Activated CD8-positive, alpha-beta T cell treated with anti-CD3 and anti-CD28 coated beads for 36 hours (primary cell): ENCODE results near the gene CLDN2. TPM values are rescaled to one million over a fixed set of nuclear protein-coding genes. Genes with fewer than 3 reads are reported as not detected.

Experiments
- ATAC-seq: fragments of 200-7000 bp; cut with Tn5 transposase; one replicate; pipeline ENCODE4 v1.10.0; 2021; ENCODE audit warnings: mild to moderate bottlenecking, moderate library complexity
- CTCF ChIA-PET: fragments of 350-600 bp; sonication (Branson Sonifier 250); formaldehyde crosslinking; loops from one replicate; lab custom pipeline; 2021; ENCODE audit warnings: antibody characterized with exemption; lab: Charles Lee
- POLR2A ChIA-PET: fragments of 350-600 bp; sonication (Branson Sonifier 250); formaldehyde crosslinking; loops from one replicate; lab custom pipeline; 2021; ENCODE audit warnings: antibody characterized with exemption; lab: Charles Lee
- DNase-seq: peaks from one replicate; pipeline ENCODE4 v3.0.0-alpha.2; 2020
- H3K27ac Mint-ChIP-seq: one replicate; pipeline ENCODE4 v1.8.0; 2021; ENCODE audit warnings: mild to moderate bottlenecking, mixed read lengths
- H3K27me3 Mint-ChIP-seq: one replicate; pipeline ENCODE4 v1.8.0; 2021; ENCODE audit warnings: mixed read lengths
- H3K36me3 Mint-ChIP-seq: one replicate; pipeline ENCODE4 v1.8.0; 2021; ENCODE audit warnings: low read depth, mixed read lengths
- H3K4me1 Mint-ChIP-seq: one replicate; pipeline ENCODE4 v1.8.0; 2021; ENCODE audit warnings: low read depth, mixed read lengths
- H3K4me3 Mint-ChIP-seq: one replicate; pipeline ENCODE4 v1.8.0; 2021; ENCODE audit warnings: mild to moderate bottlenecking, moderate library complexity, mixed read lengths
- H3K9me3 Mint-ChIP-seq: one replicate; pipeline ENCODE4 v1.8.0; 2021; ENCODE audit warnings: mixed read lengths
- CTCF ChIP-seq: fragments of 200-600 bp; IDR thresholded peaks from one replicate; pipeline ENCODE4 v1.8.0; 2022; ENCODE audit warnings: antibody characterized with exemption, mild to moderate bottlenecking
- intact Hi-C: fragments of 100-400 bp; cut with micrococcal nuclease; formaldehyde crosslinking; loops from one replicate; pipeline ENCODE4 v1.10.0; 2022
- total RNA-seq, 2 experiments: library from RNA; stranded (reverse); gene quantifications; one replicate each; pipeline ENCODE4 v1.2.3, GENCODE V29; 2021

CLDN2 gene
- total RNA-seq, 2 experiments from 2014 or later = not detected

- no peak for DNase-seq
- Mint-ChIP-seq H3K27me3 (no peaks in the 10 kb centered on the region), H3K4me3 (no peak overlapping the region), H3K4me1 (no peaks in the 10 kb centered on the region), H3K36me3 (no peaks in the 10 kb centered on the region), H3K9me3 (no peaks in the 10 kb centered on the region), H3K27ac (no peak overlapping the region)
- no peak for ATAC-seq
- no peak for TF ChIP-seq CTCF
- intact Hi-C loops = no loop called here
- ChIA-PET POLR2A (no interaction called here), CTCF (interaction anchor here (4.3 kb wide), 1 partner anchor 8 kb away, joined by 22 read pairs; no protein-coding TSS in a partner anchor)
These were observed 17.5 kb upstream of the CLDN2 start for GRCh38 chrX:106902684-106903083.

GRCh38 chrX:106903291-106903824 lies 16.8 kb upstream of the CLDN2 start, which contains the start of gene RIPPLY1:
RIPPLY1 (minus strand) TSS chrX:106903341; CDS start chrX:106903287, 54 bp downstream.
- H3K9me3 Mint-ChIP-seq = no peaks in the 10 kb centered on the region

GRCh38 chrX:106903856-106904528 lies 16.2 kb upstream of the CLDN2 start:
- no peaks in the 10 kb centered on the region for H3K36me3 Mint-ChIP-seq
- DNase-seq (no peak), ATAC-seq (no peak)
- POLR2A ChIA-PET = no interaction called here
- no peak for TF ChIP-seq CTCF
- no peaks in the 10 kb centered on the region for H3K4me1 Mint-ChIP-seq
- no peak overlapping the region for H3K27ac Mint-ChIP-seq
- intact Hi-C loops = no loop called here
- H3K27me3 Mint-ChIP-seq = no peaks in the 10 kb centered on the region
- CTCF ChIA-PET = interaction anchor here (0.9 to 4.3 kb wide), 2 partner anchors 10 to 31 kb away, joined by 3 to 22 read pairs; no protein-coding TSS in a partner anchor
- H3K9me3 Mint-ChIP-seq = no peaks in the 10 kb centered on the region
- H3K4me3 Mint-ChIP-seq = no peak overlapping the region

More at GRCh38 chrX:106903291-106903824, 16.8 kb upstream of the CLDN2 start, which contains the start of gene RIPPLY1:
- Mint-ChIP-seq H3K4me1 (no peaks in the 10 kb centered on the region), H3K27me3 (no peaks in the 10 kb centered on the region), H3K4me3 (no peak within 1 kb of the TSS), H3K27ac (no peak within 1 kb of the TSS), H3K36me3 (no peaks in the 10 kb centered on the region)
- ChIA-PET POLR2A (no interaction called here), CTCF (interaction anchor here (0.9 to 4.3 kb wide), 2 partner anchors 9 to 31 kb away, joined by 3 to 22 read pairs; no protein-coding TSS in a partner anchor)
- ATAC-seq (no peak), DNase-seq (no peak)
- no peak for TF ChIP-seq CTCF
- intact Hi-C loops = no loop called here

GRCh38 chrX:106905064-106905708 lies 15.0 kb upstream of the CLDN2 start:
- no peaks in the 10 kb centered on the region for H3K9me3 Mint-ChIP-seq
- POLR2A ChIA-PET = no interaction called here
- CTCF ChIA-PET = interaction anchor here (4.3 kb wide), 1 partner anchor 11 kb away, joined by 22 read pairs; no protein-coding TSS in a partner anchor
- no peaks in the 10 kb centered on the region for H3K27me3 Mint-ChIP-seq
- DNase-seq (no peak), ATAC-seq (no peak)
- TF ChIP-seq CTCF = no peak
- H3K36me3 Mint-ChIP-seq = no peaks in the 10 kb centered on the region
- no peak overlapping the region for H3K4me3 Mint-ChIP-seq
- no peaks in the 10 kb centered on the region for H3K4me1 Mint-ChIP-seq
- no peak overlapping the region for H3K27ac Mint-ChIP-seq
- intact Hi-C loops = no loop called here
